Measurements from ENCODE around the gene TTC31.

TTC31 gene

GRCh38 chr2:74503506-74504475 is 20.9 kb downstream of the TTC31 start:
- no peak for DNase-seq (ENCODE audit: low read depth in 2 of 2)

GRCh38 chr2:74504591-74504990 is 21.7 kb downstream of the TTC31 start:
- DNase-seq (ENCODE audit: low read depth in 2 of 2) = no peak

GRCh38 chr2:74505448-74506246 is 22.8 kb downstream of the TTC31 start:
- no peak for DNase-seq (ENCODE audit: low read depth in 2 of 2)

GRCh38 chr2:74507145-74507925 is 24.5 kb downstream of the TTC31 start, which contains the start of gene PCGF1:
PCGF1 (minus strand) TSS chr2:74507695; CDS start chr2:74507668, 27 bp downstream.
- peak; percentile 96 to 99 for DNase-seq (ENCODE audit: low read depth in 2 of 2)

GRCh38 chr2:74507926-74508520 is 25.1 kb downstream of the TTC31 start:
- no peak for DNase-seq (ENCODE audit: low read depth in 2 of 2)

- no peak for DNase-seq (ENCODE audit: low read depth in 2 of 2)
Observed at GRCh38 chr2:74510272-74510671, 27.4 kb downstream of the TTC31 start.

GRCh38 chr2:74511104-74511989 is 28.5 kb downstream of the TTC31 start:
- no peak for DNase-seq (ENCODE audit: low read depth in 2 of 2)

- DNase-seq (ENCODE audit: low read depth in 2 of 2) = no peak
Observed at GRCh38 chr2:74512744-74513604, 30.1 kb downstream of the TTC31 start.

GRCh38 chr2:74513605-74514367 is 30.9 kb downstream of the TTC31 start:
- no peak for DNase-seq (ENCODE audit: low read depth in 2 of 2)

GRCh38 chr2:74514368-74515270 is 31.7 kb downstream of the TTC31 start, which contains the start of gene TLX2:
TLX2 (plus strand) TSS chr2:74514450; CDS start chr2:74514807, 357 bp downstream.
- DNase-seq (ENCODE audit: low read depth in 2 of 2) = no peak

- no peak for DNase-seq (ENCODE audit: low read depth in 2 of 2)
Observed at GRCh38 chr2:74515271-74515980, 32.5 kb downstream of the TTC31 start.

GRCh38 chr2:74515981-74516633 is 33.2 kb downstream of the TTC31 start:
- DNase-seq (ENCODE audit: low read depth in 2 of 2) = peak; percentile 37 to 52

GRCh38 chr2:74516650-74517049 is 33.8 kb downstream of the TTC31 start:
- DNase-seq (ENCODE audit: low read depth in 2 of 2) = no peak

GRCh38 chr2:74522516-74522915 is 39.6 kb downstream of the TTC31 start:
- no peak for DNase-seq (ENCODE audit: low read depth in 2 of 2)

GRCh38 chr2:74524005-74524404 is 41.1 kb downstream of the TTC31 start:
- no peak for DNase-seq (ENCODE audit: low read depth in 2 of 2)
